ENCODE results near the gene GAK.
A peak's percentile ranks its signal among the peaks of the same experiment; 100 is the strongest.

Gene GAK

GRCh38 chr4:973431-974397 lies 41.6 kb upstream of the GAK start, which contains the start of gene DGKQ:
TSS of gene DGKQ (minus strand) at chr4:973569. CDS start at chr4:973482, 87 bp downstream.
- Histone ChIP-seq H3K4me1 (ENCODE audit: insufficient read depth, low read length) (peaks cover 19% of the 10 kb centered on the region), H3K4me2 (ENCODE audit: insufficient read depth, low read length) (peak within 1 kb of the TSS; percentile 77), H3K79me2 (ENCODE audit: insufficient read depth, low read length) (peaks cover 22% of the 10 kb centered on the region), H4K20me1 (ENCODE audit: insufficient read depth, low read length) (peaks cover 34% of the 10 kb centered on the region), H3K36me3 (ENCODE audit: insufficient read depth, low read length) (0 out of 2 replicates have a peak, but pooled peaks cover 3% of the 10 kb centered on the region), H3K27ac (ENCODE audit: low read length) (peak within 1 kb of the TSS; percentile 5), H3K9me3 (ENCODE audit: insufficient read depth, low read length, severe bottlenecking) (peaks cover 7% of the 10 kb centered on the region), H3K9ac (ENCODE audit: low read depth, low read length) (peak within 1 kb of the TSS; percentile 81), H3K4me3 (ENCODE audit: low read depth in 1 of 2, low read length in 2 of 2) (peak within 1 kb of the TSS; percentile 78 to 88), H2AFZ (ENCODE audit: low read depth, low read length) (peak within 1 kb of the TSS; percentile 76), H3K27me3 (ENCODE audit: insufficient read depth, low read length, poor library complexity) (no peaks in the 10 kb centered on the region)
- DNase-seq (peak; percentile 86), ATAC-seq (ENCODE audit: insufficient read depth, low read depth) (peak; percentile 86)
- TF ChIP-seq CTCF (IDR thresholded peaks at IDR 0.05; ENCODE audit: borderline replicate concordance, extremely low read depth, low read length, poor library complexity, severe bottlenecking) (no peak), EZH2 (IDR thresholded peaks at IDR 0.05; ENCODE audit: borderline replicate concordance, low read depth, low read length, severe bottlenecking) (no peak)

GRCh38 chr4:972651-973424 lies 40.7 kb upstream of the GAK start:
- H4K20me1 ChIP-seq (ENCODE audit: insufficient read depth, low read length): peaks cover 34% of the 10 kb centered on the region
- peak overlapping the region; percentile 78 to 88 for H3K4me3 ChIP-seq (ENCODE audit: low read depth in 1 of 2, low read length in 2 of 2)
- H3K4me1 ChIP-seq (ENCODE audit: insufficient read depth, low read length): peaks cover 19% of the 10 kb centered on the region
- TF ChIP-seq CTCF (IDR thresholded peaks at IDR 0.05; ENCODE audit: borderline replicate concordance, extremely low read depth, low read length, poor library complexity, severe bottlenecking): no peak
- TF ChIP-seq EZH2 (IDR thresholded peaks at IDR 0.05; ENCODE audit: borderline replicate concordance, low read depth, low read length, severe bottlenecking): no peak
- H3K27ac ChIP-seq (ENCODE audit: low read length): peak overlapping the region; percentile 5
- ATAC-seq (ENCODE audit: insufficient read depth, low read depth) (peak; percentile 60), DNase-seq (peak; percentile 61)
- H3K27me3 ChIP-seq (ENCODE audit: insufficient read depth, low read length, poor library complexity): no peaks in the 10 kb centered on the region
- H3K9ac ChIP-seq (ENCODE audit: low read depth, low read length): peak overlapping the region; percentile 81
- peaks cover 22% of the 10 kb centered on the region for H3K79me2 ChIP-seq (ENCODE audit: insufficient read depth, low read length)
- peak overlapping the region; percentile 76 for H2AFZ ChIP-seq (ENCODE audit: low read depth, low read length)
- peak overlapping the region; percentile 77 for H3K4me2 ChIP-seq (ENCODE audit: insufficient read depth, low read length)
- peaks cover 7% of the 10 kb centered on the region for H3K9me3 ChIP-seq (ENCODE audit: insufficient read depth, low read length, severe bottlenecking)
- 0 out of 2 replicates have a peak, but pooled peaks cover 3% of the 10 kb centered on the region for H3K36me3 ChIP-seq (ENCODE audit: insufficient read depth, low read length)

- peaks cover 7% of the 10 kb centered on the region for H3K9me3 ChIP-seq (ENCODE audit: insufficient read depth, low read length, severe bottlenecking)
- H3K4me1 ChIP-seq (ENCODE audit: insufficient read depth, low read length): peaks cover 19% of the 10 kb centered on the region
- H3K79me2 ChIP-seq (ENCODE audit: insufficient read depth, low read length): peaks cover 22% of the 10 kb centered on the region
- peaks cover 34% of the 10 kb centered on the region for H4K20me1 ChIP-seq (ENCODE audit: insufficient read depth, low read length)
- H3K27me3 ChIP-seq (ENCODE audit: insufficient read depth, low read length, poor library complexity): no peaks in the 10 kb centered on the region
- H3K36me3 ChIP-seq (ENCODE audit: insufficient read depth, low read length): peaks cover 5% of the 10 kb centered on the region; the same call in 1 of the 2 replicates
- peak overlapping the region; percentile 81 for H3K9ac ChIP-seq (ENCODE audit: low read depth, low read length)
- peak overlapping the region; percentile 78 to 88; a peak in 3 of 4 replicates for H3K4me3 ChIP-seq (ENCODE audit: low read depth in 1 of 2, low read length in 2 of 2)
- H2AFZ ChIP-seq (ENCODE audit: low read depth, low read length): no peak overlapping the region
- TF ChIP-seq EZH2 (IDR thresholded peaks at IDR 0.05; ENCODE audit: borderline replicate concordance, low read depth, low read length, severe bottlenecking) (no peak), CTCF (IDR thresholded peaks at IDR 0.05; ENCODE audit: borderline replicate concordance, extremely low read depth, low read length, poor library complexity, severe bottlenecking) (no peak)
- H3K27ac ChIP-seq (ENCODE audit: low read length): peak overlapping the region; percentile 36; the same call in 1 of the 2 replicates
- DNase-seq (no peak), ATAC-seq (ENCODE audit: insufficient read depth, low read depth) (no peak)
- peak overlapping the region; percentile 77 for H3K4me2 ChIP-seq (ENCODE audit: insufficient read depth, low read length)
Observed at GRCh38 chr4:971666-972500, 39.8 kb upstream of the GAK start.
